HL-60 (cell line): ENCODE data around the gene C19orf81.
A peak's percentile ranks its signal among the peaks of the same experiment; 100 is the strongest.

Experiments
- DNase-seq, 2 experiments: peaks; one replicate each; pipeline ENCODE4 v3.0.0-alpha.2; 2010 to 2020; ENCODE audit warnings: low read depth in 1 of 2, low spot score in 1 of 2
- H3K27ac ChIP-seq: fragments of 250-450 bp; sonication (Bioruptor Pico); replicated peaks from 2 replicates; pipeline ENCODE4 v1.5.1; 2020; ENCODE audit warnings: mild to moderate bottlenecking, moderate library complexity
- H3K27me3 ChIP-seq: fragments of 250-450 bp; sonication (Bioruptor Pico); 2 replicates; pipeline ENCODE4 v1.5.1; 2021; ENCODE audit warnings: mild to moderate bottlenecking, moderate library complexity; ENCODE audit not compliant: insufficient read depth, poor library complexity, severe bottlenecking
- H3K4me3 ChIP-seq: replicated peaks from 2 replicates; pipeline ENCODE4 v1.5.1; 2011; ENCODE audit warnings: mild to moderate bottlenecking, control low read depth, low read length; ENCODE audit not compliant: insufficient read depth
- CTCF ChIP-seq: IDR thresholded peaks from one replicate; pipeline ENCODE4 v1.5.1; 2011; ENCODE audit warnings: low read length, control low read depth, inconsistent platforms; ENCODE audit not compliant: insufficient read depth
- GABPA ChIP-seq: IDR thresholded peaks from 2 replicates; pipeline ENCODE4 v1.6.1; 2012; ENCODE audit warnings: low read depth
- POLR2AphosphoS5 ChIP-seq: IDR thresholded peaks from 2 replicates; pipeline ENCODE4 v1.6.1; 2012; ENCODE audit warnings: low read depth
- REST ChIP-seq: IDR thresholded peaks from 2 replicates; pipeline ENCODE4 v1.6.1; 2012; ENCODE audit warnings: low read depth; ENCODE audit not compliant: insufficient replicate concordance
- SPI1 ChIP-seq: IDR thresholded peaks from 2 replicates; pipeline ENCODE4 v1.6.1; 2012; ENCODE audit warnings: low read depth, mild to moderate bottlenecking, borderline replicate concordance

Gene C19orf81

GRCh38 chr19:50693064-50693975, 44.1 kb downstream of the C19orf81 start:
- no peak overlapping the region for H3K27ac ChIP-seq
- H3K27me3 ChIP-seq: peaks cover 8% of the 10 kb centered on the region
- no peak overlapping the region for H3K4me3 ChIP-seq
- no peak for DNase-seq
- TF ChIP-seq CTCF (no peak), GABPA (no peak), POLR2AphosphoS5 (no peak), SPI1 (no peak), REST (no peak)

- no peak for DNase-seq
- no peak overlapping the region for H3K4me3 ChIP-seq
- H3K27ac ChIP-seq: no peak overlapping the region
- H3K27me3 ChIP-seq: peaks cover 10% of the 10 kb centered on the region
- TF ChIP-seq GABPA (no peak), SPI1 (no peak), CTCF (no peak), REST (no peak), POLR2AphosphoS5 (no peak)
Observed at GRCh38 chr19:50694815-50695145, 45.5 kb downstream of the C19orf81 start.

GRCh38 chr19:50695251-50696093, 46.2 kb downstream of the C19orf81 start:
- DNase-seq: no peak
- Histone ChIP-seq H3K27me3 (peaks cover 10% of the 10 kb centered on the region), H3K27ac (no peak overlapping the region), H3K4me3 (no peak overlapping the region)
- no peak for TF ChIP-seq POLR2AphosphoS5
- TF ChIP-seq REST: peak; percentile 89
- TF ChIP-seq CTCF: no peak
- no peak for TF ChIP-seq SPI1
